Spleen (tissue), 7 donors: ENCODE data around the gene CYGB.

ENCODE experiments used
- CTCF ChIP-seq, 11 experiments: fragments of 200-600 bp in 7 of 11; fragments of 450-650 bp in 4 of 11; sonication (generic) in 4 of 11; IDR thresholded peaks in 8 of 11; conservative IDR thresholded peaks in 3 of 11; 1 replicate in 7 of 11; 2 replicates in 4 of 11; pipeline versions ENCODE4 v1.4.0 to v1.8.0; 2016 to 2021; ENCODE audit warnings: antibody characterized with exemption in 11 of 11, inconsistent platforms in 4 of 11, mild to moderate bottlenecking in 1 of 11
- POLR2A ChIP-seq, 3 donors: fragments of 450-650 bp; IDR thresholded peaks; one replicate each; pipeline ENCODE4 v1.5.1; 2017; ENCODE audit warnings: antibody characterized with exemption in 3 of 3, mild to moderate bottlenecking in 1 of 3
- POLR2AphosphoS5 ChIP-seq, 3 donors: sonication (generic); formaldehyde crosslinking; IDR thresholded peaks; one replicate each; pipeline ENCODE4 v1.5.1; 2017; ENCODE audit warnings: antibody characterized with exemption in 3 of 3
- donor health status: DM: no; HTN: no; CAD: no; lungs with moderate emphysema.
- donor health status: DM: no; HTN: no; CAD: no.
- donor health status: DM: no; HTN: no; CAD: no.

GRCh38 chr17:76478730-76479514 is 58.6 kb downstream of the CYGB start:
- TF ChIP-seq POLR2AphosphoS5 (IDR thresholded peaks at IDR 0.05): peak in 2 of 3 donors; percentile 18 to 64
- no peak for TF ChIP-seq CTCF (IDR thresholded peaks at IDR 0.05 in 8 of 11, conservative IDR thresholded peaks at IDR 0.05 in 3 of 11)
- no peak for TF ChIP-seq POLR2A (IDR thresholded peaks at IDR 0.05)
